HCT116 (cell line): ENCODE results near the gene ENTPD6.

Source experiments
- ATF3 ChIP-seq: IDR thresholded peaks from 2 replicates; pipeline ENCODE4 v1.6.1; 2012
- FOSL1 ChIP-seq: IDR thresholded peaks from 2 replicates; pipeline ENCODE4 v1.6.1; 2012; ENCODE audit warnings: low read depth
- POLR2A ChIP-seq: IDR thresholded peaks from 2 replicates; pipeline ENCODE4 v1.7.0; 2011; ENCODE audit warnings: borderline replicate concordance; ENCODE audit not compliant: insufficient read depth, insufficient read length; ENCODE audit errors: extremely low read depth
- POLR2AphosphoS5 ChIP-seq: IDR thresholded peaks from 2 replicates; pipeline ENCODE4 v1.6.1; 2011; ENCODE audit warnings: mild to moderate bottlenecking, low read depth, low read length, moderate library complexity
- RAD21 ChIP-seq: IDR thresholded peaks from 2 replicates; pipeline ENCODE4 v1.6.1; 2012; ENCODE audit warnings: low read depth, mild to moderate bottlenecking
- REST ChIP-seq: IDR thresholded peaks from 2 replicates; pipeline ENCODE4 v1.6.1; 2012; ENCODE audit warnings: low read depth
- SRF ChIP-seq: IDR thresholded peaks from 2 replicates; pipeline ENCODE4 v1.6.1; 2012; ENCODE audit warnings: low read depth
- TCF7L2 ChIP-seq: IDR thresholded peaks from 2 replicates; pipeline ENCODE4 v1.7.0; 2011; ENCODE audit warnings: borderline replicate concordance, inconsistent platforms; ENCODE audit not compliant: insufficient read depth, insufficient read length; ENCODE audit errors: extremely low read depth
- YY1 ChIP-seq: IDR thresholded peaks from 2 replicates; pipeline ENCODE4 v1.6.1; 2011; ENCODE audit warnings: low read length, low read depth, moderate library complexity, mild to moderate bottlenecking; ENCODE audit not compliant: insufficient replicate concordance; ENCODE audit errors: extremely low read depth
- ZBTB33 ChIP-seq: IDR thresholded peaks from 2 replicates; pipeline ENCODE4 v1.6.1; 2011; ENCODE audit warnings: mild to moderate bottlenecking, low read length, moderate library complexity; ENCODE audit not compliant: insufficient replicate concordance; ENCODE audit errors: extremely low read depth
- ZNF274 ChIP-seq: fragments of 200-500 bp; sonication (Bioruptor generic); IDR thresholded peaks from 2 replicates; pipeline ENCODE4 v1.6.1; 2014; ENCODE audit warnings: mild to moderate bottlenecking, low read depth, low read length, inconsistent platforms
- TF ChIP-seq, protein P1 (sequence below), 3 experiments: fragments of 200-600 bp in 1 of 3; sonication (generic) in 1 of 3; IDR thresholded peaks in 2 of 3; conservative IDR thresholded peaks in 1 of 3; 2 replicates each; pipeline ENCODE4 v1.5.1; 2012 to 2017; ENCODE audit warnings: low read depth in 2 of 3, low read length in 2 of 3, antibody characterized with exemption in 1 of 3, borderline replicate concordance in 1 of 3, control low read depth in 1 of 3, mild to moderate bottlenecking in 1 of 3, mixed read lengths in 1 of 3, mixed run types in 1 of 3, moderate library complexity in 1 of 3; ENCODE audit not compliant: insufficient read depth in 1 of 3

- TF ChIP-seq, protein P1, sequence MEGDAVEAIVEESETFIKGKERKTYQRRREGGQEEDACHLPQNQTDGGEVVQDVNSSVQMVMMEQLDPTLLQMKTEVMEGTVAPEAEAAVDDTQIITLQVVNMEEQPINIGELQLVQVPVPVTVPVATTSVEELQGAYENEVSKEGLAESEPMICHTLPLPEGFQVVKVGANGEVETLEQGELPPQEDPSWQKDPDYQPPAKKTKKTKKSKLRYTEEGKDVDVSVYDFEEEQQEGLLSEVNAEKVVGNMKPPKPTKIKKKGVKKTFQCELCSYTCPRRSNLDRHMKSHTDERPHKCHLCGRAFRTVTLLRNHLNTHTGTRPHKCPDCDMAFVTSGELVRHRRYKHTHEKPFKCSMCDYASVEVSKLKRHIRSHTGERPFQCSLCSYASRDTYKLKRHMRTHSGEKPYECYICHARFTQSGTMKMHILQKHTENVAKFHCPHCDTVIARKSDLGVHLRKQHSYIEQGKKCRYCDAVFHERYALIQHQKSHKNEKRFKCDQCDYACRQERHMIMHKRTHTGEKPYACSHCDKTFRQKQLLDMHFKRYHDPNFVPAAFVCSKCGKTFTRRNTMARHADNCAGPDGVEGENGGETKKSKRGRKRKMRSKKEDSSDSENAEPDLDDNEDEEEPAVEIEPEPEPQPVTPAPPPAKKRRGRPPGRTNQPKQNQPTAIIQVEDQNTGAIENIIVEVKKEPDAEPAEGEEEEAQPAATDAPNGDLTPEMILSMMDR (IDR thresholded peaks at IDR 0.05 in 2 of 3, conservative IDR thresholded peaks at IDR 0.05 in 1 of 3; ENCODE audit: borderline replicate concordance in 1 of 3, insufficient read depth in 1 of 3, low read depth in 2 of 3, low read length in 2 of 3): no peak
- TF ChIP-seq POLR2AphosphoS5: no peak
- no peak for TF ChIP-seq SRF
- no peak for TF ChIP-seq POLR2A
- TF ChIP-seq FOSL1: no peak
- no peak for TF ChIP-seq ATF3
- no peak for TF ChIP-seq ZBTB33
- no peak for TF ChIP-seq YY1
- TF ChIP-seq RAD21: no peak
- TF ChIP-seq ZNF274: no peak
- no peak for TF ChIP-seq TCF7L2
- no peak for TF ChIP-seq REST
Measured at GRCh38 chr20:25257130-25257529, 61.6 kb downstream of the ENTPD6 start.
